Embryonic facial prominence (tissue), 1 donor: ENCODE data around the gene BICDL2.

Experiments
- DNase-seq: peaks from one replicate; pipeline ENCODE4 v3.0.0-alpha.2; 2016; ENCODE audit errors: extremely low spot score

The BICDL2 gene

DNA sequence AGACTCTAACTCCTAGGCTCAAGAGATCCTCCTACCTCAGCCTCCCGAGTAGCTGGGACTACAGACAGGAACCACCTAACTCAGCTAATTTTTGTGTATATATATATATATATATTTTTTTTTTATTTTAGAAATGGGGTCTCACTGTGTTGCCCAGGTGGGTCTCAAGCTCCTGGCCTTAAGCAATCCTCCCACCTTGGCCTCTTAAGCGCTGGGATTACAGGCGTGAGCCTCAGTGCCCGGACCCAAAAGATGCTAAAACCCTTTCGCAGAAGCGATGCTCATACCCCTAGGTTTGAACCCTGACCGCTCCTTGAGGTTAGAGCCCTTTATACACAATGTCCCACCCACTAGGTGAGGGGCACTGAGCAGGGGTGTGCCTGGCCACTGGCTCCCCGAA is 26.2 kb downstream of the BICDL2 start:
- no peak for DNase-seq

DNA sequence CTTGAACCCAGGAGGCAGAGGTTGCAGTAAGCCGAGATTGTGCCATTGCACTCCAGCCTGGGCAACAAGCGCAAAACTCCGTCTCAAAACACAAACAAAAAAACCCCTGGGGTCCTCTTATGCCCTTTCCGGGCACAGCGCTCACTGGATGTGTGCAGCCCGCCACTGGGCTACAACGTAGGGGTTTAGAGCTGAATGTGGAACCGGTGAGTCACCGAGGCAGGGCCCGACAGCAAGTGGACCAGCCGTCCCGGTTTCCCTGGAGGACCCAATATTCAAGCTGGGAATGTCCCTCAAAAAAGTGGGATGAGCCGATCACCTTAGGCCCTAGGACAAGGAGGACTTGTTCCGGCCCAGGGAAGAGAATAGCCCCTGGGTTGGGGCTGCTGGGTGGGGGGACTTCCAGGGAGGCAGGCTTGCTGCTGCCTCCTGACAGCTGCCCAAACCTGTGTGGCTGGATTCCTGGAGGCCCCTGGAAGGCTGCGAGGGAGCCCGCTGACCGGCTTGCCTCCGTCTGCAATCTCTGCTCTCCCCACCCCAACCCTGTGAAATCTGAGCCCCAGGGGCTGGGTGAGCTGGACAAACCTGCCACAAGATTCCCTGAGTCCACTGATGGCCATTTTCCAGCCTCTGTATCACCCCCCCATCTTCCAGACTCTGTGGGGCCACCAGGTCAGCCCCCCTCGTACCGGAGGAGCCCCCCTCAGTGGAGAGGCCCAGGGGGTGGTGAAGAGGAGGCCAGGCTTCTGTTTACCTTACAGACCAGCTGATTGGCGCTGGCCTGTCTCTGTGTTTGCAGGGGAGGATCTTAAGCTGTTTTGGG is 27.0 kb downstream of the BICDL2 start:
- no peak for DNase-seq

DNA sequence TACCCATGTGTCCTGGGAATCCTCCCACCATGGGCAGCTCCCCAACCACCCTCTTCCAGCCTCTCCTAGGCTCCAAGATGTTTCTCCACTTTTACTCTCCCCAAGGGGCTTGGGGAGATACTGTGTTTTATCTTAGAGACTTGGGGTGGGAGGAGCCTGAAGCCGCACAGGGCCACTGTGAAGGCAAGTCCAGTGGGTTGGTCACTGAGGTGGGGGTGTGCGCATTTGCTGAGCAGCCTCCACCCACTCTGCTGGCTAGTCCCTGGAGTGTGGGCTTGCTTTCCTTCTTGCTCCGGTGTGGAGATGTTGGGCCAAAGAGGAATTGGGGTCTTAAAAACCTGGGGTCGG is 28.1 kb downstream of the BICDL2 start:
- no peak for DNase-seq

DNA sequence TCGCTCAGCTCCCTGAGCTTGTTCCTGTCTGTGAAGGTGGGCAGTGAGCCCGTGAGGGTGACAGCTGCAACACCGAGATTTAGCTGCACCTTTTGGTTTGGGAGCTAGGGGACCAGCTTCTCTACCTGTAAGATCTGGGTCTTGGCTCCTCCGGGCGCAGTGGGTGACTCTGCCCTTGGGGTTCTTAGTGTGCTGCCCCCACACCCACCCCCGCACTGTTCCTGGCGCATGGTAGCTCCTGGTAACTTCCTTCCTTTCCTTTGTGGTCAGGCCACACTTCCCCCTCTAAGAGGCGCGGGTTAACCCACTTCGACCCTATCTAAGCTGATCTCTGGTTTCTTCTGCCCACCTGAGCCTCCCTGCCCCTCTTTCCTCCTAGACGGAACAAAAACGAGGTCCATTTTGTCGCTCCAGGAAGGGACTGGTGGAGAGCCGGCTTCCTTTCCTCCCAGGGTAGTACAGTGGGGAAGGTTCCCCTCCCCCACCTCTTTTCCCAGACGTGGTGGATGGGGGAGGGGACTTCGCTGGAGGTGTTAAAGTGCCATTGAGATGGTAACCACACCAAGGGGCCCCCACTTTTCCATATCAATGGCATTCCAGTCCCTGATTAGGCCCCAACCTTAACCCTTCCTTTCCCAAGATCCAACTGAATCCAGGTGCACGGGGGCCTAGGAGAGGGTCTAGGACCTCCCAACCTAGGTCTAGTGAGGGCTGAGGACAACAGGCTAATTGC is 28.6 kb downstream of the BICDL2 start:
- no peak for DNase-seq

DNA sequence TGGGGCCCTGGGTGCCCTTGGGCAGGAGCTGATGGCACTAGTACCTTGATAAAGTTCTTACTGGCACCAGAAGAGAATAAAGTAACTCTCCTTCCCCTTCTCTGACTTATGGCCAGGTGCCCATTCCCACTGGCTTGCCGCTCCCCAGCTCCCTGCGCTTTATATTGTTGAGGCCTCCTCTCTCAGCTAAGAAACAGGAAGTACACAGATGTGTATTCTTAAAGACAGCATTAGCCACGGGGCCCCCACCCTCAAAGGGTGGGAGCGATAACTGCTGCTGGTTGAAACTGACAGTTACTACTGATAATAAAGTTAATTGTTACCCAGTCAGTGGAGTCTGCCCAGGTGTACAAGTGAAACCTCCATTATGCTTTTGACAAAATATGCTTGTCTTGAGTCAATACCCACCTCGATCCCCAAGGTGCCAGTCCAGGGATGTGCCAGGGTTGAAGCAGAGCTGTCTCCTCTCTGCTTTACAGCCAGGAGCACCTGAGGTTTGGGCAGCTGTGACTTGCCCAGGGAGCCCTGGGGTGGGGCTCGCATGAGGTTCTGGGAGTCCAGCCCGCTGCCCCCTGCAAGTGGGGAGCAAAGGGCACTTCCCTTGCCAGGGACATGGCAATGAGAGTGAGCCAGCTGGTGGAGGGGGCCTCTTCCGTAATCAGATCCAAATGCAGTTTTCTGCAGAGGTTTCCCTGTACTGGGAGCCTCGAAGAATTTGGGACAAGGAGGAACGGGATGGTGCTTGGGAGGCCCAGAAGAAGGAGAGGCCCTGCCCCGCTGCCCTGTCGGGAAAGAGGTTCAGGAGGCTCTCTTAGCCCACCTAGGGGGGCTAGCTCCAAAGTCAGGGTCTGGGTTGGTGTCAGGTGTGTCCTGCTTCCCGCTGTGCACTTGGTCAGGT is 29.4 kb downstream of the BICDL2 start:
- no peak for DNase-seq

DNA sequence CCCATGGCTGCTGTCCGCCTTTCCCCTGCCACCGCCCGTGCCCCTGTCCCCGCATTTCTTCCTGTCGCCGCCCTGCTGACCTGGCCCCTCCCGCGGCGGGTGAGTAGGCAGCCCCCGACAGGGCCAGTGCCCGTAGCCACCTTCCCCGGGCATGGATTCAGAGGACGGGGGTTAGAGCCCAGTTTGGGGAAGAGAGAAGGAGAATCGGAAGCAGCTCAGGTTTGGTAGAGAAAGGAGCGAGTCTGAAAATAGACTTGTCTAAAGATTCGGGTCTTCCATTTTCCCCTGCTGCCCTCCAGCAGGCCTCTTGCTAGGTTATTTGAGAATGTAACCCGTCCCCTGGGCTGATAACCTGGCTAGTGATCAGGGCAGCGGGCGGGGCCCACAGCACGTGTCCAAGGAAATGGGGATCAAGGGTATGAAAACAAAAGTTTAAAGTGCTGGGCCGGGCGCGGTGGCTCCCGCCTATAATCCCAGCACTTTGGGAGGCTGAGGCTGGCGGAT is 31.9 kb downstream of the BICDL2 start:
- no peak for DNase-seq

DNA sequence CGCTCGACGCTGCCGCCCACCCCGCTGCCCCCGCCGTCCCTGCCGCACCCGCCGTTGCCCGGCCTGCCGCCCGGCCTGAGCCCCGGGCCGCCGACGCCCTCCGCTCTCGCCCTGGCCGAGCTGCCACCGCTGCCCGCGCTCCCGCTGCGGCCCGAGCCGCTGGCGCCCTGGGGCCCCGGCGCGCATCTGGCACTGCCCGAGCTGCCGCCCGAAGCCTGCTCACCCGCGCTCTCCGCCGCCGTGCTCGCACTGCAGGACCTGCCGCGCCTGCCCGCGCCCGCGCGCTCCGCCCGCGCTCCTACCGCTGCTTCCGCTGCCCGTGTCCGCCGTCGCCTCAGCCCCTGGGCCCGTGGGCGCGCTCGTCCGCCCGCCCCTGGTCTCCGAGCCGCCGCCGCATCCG is 32.4 kb downstream of the BICDL2 start:
- DNase-seq = no peak

DNA sequence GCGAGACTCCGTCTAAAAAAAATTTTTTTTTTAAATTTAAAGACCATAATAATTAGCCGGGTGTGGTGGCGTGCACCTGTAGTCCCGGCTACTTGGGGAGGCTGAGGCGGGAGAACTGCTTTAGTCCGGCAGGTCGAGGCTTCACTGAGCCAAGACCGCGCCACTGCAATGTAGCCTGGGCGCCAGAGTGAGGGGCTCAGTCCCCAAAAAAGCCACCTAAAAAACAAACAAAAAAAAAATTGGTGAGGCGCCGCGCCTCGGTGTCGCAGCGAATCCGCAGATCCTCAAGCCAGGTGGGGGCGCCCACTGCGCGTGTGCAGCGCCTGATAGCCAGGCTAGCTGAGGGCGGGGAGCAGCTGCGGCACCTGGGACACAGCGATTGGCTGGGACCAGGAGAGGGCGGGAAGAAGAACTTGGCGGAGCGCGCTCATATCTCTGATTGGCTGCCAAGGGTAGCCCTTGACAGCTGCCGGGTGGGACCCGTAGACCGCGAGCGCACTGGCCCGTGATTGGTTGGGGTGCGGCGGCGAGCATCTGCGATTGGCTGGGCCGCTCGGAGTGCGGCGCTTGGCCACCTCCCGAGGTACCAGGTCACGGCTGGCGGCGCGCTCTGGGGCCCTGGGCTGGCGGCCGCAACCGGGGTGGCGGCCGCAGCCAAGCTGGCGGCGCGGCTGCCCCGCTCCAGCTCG is 33.0 kb downstream of the BICDL2 start:
- DNase-seq = peak; percentile 90

DNA sequence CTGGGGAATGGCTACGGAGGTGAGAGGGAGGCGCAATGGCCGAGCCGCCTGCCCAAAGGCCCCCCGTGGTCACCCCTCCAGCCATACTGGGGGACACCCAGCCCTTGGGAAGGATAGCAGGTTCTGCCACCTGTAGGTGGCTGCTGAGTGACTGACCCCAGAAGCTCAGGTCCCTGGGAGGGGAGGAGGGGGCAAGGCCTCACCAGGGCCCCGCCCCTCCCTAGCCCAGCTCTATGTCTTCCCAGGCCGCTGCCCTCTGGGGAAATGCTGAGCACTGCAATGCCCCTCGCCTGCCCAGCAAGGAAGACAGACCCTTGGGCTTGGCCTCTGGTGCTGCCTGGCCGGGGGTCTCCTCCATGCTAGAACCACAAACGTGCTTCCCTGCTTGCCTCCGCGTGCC is 35.4 kb downstream of the BICDL2 start:
- DNase-seq = no peak

DNA sequence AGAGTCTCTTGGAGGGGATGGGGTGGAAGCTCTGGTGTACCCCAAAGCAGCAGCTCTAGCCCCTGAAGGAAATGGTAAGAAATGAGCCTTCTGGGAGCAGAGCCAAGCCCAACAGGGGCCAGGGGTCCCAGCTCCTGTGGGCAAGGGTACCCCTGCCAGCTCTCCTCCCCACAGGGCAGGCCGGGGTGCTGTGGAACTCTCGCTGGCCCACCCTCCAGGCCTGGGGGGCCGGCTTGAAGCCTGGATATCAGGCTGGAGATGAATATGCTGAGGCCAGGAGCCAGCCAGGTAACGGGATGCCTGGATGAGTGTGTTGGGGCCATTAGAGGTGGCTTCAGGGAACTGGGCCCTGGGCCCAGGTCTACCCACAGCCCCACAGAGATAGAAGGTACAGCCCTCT is 36.2 kb downstream of the BICDL2 start:
- DNase-seq = no peak

DNA sequence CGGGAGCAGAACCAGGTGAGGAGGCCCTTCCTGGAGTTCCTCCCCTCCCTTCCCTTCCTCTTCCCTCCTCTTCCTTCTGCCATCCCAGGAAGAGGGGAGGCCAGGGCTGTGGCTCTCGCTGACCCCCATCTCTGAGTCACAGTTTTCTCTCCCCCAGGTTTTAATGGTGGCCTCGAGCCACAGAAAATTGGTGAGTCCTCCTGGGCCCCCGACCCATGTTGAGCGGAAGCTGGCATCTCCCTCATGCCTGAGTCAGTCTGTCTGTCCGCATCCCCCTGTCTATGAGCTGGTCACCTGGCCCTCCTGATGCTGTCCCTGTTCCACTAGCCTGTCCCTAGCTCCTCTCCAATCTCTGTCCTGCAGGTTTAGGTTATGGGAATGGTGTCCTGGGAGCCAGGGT is 36.8 kb downstream of the BICDL2 start:
- DNase-seq = no peak

DNA sequence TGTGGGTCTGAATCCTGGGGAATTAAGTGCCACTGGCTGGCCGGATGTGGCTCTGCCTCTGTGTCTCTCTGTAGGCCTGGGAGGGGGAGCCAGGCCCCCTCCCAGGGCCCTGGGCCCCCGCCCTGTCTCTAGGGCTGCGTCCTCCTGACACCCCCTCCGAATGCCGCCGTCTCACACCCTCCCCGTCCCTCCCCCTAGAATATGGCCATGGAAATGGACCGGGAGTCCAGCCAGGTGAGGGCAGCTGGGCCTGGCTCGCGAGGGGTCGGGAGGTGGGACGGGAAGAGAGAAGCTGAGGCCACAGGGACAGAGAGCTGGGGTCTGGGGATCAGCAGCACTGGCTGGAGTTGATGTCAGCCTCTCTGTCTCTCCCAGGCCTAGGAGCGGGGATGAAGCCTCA is 40.4 kb downstream of the BICDL2 start:
- no peak for DNase-seq

DNA sequence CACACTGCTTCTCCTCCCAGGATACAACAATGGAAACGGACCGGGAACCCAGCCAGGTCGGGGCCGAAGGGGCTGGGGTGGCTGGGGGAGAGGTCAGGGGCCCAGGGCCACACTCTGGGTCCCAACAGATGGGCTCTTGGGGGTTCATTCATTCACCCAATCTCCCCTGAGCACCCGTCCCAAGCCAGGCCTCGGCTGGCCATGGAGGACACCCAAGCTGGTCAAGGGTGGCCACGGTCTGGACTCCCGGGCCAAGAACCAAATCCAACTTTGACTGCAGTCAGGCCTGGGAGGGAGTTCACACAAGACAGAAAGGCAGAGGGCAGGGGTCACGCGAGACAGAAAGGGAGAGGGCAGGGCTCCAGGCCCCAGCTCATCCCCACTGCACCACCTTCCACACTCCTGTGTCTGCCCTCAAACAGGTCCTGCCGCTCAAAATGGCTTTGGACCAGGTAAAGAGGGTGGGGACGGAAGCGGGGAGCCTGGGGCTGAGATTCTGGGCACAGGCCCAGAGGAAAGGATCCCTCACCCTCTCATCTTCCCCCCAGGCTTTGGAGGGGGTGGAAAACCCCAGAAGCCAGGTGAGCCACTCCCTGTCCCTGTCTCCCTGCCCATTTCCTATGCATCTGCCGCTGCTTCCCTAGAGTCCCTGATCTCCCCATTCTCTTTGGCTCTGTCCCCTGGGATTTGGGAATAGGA is 44.2 kb downstream of the BICDL2 start:
- DNase-seq = no peak

DNA sequence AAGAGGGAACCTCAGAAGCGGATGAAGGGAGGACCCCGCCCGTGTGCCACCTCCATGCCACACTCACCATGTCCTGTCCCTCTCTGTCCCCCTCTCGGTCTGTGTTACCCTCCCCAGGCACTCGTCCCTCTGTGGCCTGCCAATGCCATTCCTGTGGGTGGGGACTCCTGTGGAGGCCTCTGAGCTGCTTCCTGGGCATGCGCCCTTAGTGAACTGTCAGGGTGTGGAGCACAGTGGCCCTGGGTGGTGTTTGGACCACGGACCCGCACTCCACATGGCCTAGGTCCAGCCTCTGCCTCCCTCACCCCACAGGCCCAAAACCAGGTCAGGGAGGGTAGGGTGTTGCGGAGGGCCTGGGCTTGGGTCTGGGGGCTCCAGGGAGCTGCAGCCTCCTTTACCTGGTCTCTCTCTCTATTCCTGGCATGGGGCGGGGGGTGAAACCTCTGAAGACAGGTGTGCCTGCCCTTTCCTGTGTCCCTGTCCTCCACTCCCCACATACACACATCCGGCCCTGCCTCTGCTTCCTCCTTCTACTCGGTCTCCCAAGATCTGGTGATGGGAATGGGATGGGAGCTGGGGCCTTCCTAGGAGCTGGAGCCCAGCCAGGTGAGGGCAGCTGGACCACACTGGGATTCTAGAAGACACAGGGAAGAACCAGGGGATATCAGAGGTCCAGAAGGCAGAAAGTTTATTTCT is 45.0 kb downstream of the BICDL2 start:
- DNase-seq = no peak

DNA sequence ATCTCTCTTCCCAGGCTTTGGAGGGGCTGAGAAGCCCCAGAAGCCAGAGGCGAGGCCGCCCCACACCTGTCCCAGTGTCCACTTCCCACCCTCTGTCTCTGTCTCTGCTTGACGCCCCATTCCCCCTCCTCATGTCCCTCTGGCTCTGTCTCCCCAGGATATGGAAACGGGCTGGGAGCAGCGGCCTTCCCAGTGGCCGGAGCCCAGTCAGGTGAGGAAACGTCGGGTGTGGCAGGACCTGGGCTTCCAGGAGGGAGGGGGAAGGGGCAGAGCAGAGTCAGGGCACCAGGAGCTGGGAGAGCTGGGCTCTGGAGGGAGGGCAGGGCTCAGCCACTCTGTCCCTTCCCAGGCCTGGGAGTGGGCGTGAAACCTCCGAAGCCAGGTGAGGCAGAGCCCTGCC is 45.9 kb downstream of the BICDL2 start:
- DNase-seq = no peak

DNA sequence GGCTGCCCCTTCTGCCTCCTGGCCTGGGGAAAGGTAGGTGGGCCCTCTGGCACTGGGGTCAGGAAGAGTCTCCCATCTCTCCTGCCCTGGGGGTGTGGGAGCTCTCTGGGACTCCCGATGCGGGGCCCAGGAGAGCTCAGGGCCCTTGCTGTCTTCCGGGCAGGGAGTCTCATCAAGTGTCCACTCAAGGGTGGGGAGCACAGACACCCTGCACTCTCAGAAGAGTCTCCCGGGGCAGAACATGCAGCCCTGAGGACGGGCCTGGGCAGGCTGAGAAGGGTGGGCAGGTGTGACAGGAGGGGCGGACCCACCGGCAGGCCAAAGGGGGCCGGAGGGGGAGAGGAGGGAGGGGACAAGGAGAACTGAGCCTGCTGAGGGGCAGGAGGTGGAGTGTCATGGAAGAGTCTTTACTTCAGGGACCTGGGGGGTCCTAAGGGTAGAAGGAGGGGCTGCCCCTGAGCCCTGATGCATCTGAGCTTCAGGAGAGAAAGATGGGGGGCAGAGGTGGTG is 48.1 kb downstream of the BICDL2 start:
- DNase-seq = no peak

DNA sequence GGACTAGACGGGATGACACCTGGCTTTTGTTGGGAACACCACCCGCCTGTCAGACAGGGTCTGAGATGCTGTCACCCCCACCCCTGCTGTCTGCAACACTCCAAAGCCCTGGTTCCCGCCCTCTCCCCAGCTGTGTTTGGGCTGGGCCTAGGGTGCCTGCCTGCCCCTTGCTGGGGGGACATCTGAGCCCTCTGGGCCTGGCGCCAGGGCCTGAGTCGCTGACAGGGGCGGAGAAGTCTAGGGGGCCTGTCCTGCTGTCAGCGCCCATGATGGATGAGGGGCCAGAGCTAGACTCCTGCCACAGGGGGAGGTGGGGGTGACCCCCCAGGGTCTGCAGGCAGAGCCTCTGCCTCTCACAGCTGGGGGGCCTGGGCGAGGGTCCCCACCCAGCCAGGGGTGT is 48.9 kb downstream of the BICDL2 start:
- DNase-seq = no peak

DNA sequence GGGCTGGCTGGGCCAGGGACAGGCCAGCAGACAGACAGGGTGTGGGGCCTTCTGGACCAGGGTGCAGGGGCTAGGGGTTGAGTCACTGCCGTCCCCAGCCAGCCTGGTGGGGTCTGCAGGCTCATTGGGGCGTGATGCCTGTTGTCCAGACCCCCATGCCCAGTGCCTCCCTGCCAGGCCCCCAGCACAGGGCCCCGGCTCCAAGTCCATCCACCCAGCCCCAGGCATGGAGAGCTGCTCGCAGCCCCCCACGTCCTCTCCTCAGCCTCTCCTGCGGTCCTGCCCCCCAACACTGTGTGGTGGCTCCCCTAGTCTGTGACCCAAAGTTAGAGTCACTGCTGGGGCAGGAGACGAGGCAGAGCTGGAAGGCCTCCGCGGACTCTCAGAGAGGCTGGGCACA is 49.5 kb downstream of the BICDL2 start:
- DNase-seq = no peak

DNA sequence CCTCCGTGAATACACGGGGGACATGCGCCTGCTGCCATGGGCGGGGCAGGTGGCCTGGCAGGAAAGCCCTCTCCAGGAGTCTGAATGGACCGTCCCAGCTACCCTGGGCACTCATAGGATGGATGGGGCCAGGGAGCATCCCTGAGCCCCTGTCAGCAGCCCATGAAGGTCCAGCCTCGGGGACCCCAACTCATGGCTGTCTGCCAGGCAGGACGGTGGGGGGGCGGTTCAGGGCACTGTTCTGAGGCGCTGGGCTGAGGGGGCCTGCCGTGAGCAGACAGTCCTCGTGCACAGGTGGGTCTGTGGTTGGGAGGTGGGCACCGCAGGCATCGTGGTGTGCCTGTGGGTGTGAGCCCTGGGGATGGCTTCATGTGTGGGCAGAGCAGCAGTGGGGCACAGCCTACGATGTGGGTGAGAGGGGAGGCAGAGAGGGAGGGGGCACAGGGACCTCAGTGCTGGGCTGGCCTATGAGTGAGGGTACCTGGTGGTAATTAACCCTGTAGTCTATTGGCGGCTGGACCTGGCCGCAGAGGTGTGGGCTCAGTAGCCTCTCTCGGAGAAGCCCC is 50.0 kb downstream of the BICDL2 start:
- DNase-seq = no peak

DNA sequence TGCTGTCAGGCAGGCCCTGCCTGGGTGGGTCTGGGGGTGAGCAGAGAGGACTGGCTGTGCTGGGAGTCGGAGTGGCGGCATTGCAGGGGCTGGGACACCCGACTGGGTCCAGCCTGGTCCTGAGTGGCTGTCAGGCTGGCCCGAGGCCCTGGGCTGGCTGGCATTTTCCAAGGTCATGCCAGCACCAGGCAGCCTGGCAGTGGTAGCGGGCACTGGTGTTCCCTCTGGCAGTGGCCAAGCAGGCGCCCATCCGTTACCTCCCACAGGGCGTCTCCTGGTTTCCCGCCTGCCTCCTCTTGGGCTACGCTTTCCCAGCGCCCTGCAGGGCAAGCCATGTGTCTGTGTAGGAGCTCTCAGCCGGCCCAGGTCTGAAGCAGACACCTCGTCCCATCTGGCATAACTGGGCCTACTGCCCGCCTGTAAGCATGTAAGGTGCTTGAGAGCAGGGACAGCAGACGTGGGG is 50.8 kb downstream of the BICDL2 start:
- no peak for DNase-seq
